Stimulated activated CD4-positive, alpha-beta T cell treated with anti-CD3 and anti-CD28 coated beads, Interleukin-1b, Interleukin-23, amount 100 ng/mL, for 4 hours (primary cell): ENCODE results near the gene SUN1.
"Not testable (repeated sequence)": the region's sequence is repeated elsewhere in the genome, so short reads cannot be mapped to it uniquely, and the experiment has no call there.

Experiments used
- DNase-seq, 2 donors: peaks; one replicate each; pipeline ENCODE4 v3.0.0-alpha.2; 2020; ENCODE audit warnings: low read depth in 2 of 2

Gene SUN1

GRCh38 chr7:833601-834258 lies 1.5 kb downstream of the SUN1 start:
- no peak for DNase-seq

- DNase-seq, result no peak
These were observed 2.0 kb downstream of the SUN1 start for GRCh38 chr7:834277-834676.

- no peak for DNase-seq
These were observed 2.7 kb downstream of the SUN1 start for GRCh38 chr7:835021-835420.

DNA sequence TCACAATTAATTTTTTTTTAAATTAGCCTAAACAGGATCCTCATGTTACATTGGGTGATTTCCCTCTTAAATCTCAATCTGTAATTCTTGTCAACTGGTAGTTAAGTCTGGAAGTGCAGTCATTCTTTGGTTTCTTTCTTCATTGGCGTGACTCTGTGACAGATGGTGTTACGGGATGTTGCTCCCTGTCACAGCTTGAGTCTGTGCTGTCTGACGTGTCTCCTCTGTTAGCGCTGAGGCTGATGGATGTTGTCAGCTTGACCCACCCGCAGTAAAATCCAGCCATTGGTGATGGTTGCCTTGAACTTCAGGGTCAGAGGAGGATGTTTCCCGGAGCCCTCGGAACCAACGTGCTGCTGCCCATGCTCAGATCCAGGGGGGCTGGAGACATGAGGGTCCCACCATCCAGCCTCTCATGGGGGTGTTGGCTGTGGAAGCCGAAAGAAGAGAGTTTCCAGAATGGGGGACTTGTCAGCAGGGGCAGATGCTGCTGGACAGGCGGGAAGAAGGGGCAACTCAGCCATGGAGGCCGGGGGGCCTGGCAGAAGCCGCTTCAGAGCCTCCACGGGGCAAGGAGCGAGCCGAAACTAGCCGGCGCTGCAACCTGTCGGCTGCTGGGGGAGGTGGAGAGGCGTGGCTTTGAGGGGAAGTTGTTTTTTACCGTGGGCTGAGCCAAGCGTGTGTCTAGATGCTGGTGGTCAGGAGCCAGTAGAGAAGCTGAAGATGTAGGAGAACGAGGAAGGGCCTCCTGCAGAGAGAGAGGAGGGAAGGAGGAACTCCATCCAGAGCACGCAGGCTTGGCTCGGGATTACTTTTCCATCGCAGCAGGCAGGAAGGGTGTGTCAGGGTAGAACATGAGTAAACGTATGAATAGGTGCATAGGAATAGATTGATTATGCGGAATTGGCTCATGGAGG lies 3.5 kb downstream of the SUN1 start:
- DNase-seq, result no peak

GRCh38 chr7:836429-836828 lies 4.2 kb downstream of the SUN1 start:
- no peak for DNase-seq

- DNase-seq, result no peak
These were observed 4.7 kb downstream of the SUN1 start for GRCh38 chr7:837001-837400.

- DNase-seq, result no peak
These were observed 7.8 kb downstream of the SUN1 start for GRCh38 chr7:840001-840600.

DNA sequence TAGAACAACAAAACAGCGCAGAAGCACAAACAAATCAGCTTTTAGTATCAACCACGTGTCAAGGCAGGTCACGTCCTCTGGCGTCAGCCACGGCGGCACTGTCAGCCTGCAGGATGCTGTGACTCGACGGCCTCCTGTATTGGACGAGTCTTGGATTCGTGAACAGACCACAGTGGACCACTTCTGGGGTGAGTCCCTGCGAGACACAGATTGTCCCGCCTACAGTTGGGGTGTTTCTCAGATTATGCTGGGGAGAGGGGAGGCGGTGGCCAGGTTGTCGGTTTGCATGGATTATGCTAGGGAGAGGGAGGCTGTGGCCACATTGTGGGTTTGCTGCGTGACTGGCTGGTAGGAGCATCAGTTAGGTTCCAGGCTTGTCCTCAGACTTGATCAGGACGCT lies 9.7 kb downstream of the SUN1 start:
- no peak for DNase-seq

DNA sequence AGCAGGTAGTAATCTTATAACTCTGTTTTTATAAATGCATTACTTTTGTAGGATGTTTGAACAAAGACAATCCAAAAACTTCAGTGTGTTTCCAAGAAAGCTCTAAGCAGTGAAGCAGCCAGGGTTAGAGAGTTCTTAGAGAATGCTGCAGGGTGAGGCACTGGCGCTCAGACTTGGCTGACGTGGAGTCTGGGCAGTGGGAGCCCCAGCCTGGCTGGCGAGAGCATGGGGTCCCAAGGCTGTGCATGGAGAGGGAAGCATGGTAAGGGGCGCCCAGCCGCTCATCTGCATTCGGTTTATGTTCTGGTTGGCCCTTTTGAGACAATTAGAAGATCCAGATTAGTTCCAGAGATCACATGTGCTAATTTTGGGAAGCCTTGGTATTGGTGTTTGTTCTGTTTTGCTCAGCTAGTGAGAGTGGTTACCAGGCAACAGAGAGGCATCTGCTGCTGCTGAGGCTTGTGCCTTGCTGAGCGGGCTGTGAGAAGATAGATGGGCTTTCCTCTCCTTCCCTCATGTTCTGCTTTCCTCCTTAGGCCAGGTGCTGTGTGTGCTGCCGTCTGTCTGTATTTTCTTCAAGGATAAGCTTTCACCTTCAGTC lies 10.3 kb downstream of the SUN1 start:
- no peak for DNase-seq

GRCh38 chr7:843230-843629 lies 11.0 kb downstream of the SUN1 start:
- DNase-seq, result no peak

GRCh38 chr7:844043-844442 lies 11.8 kb downstream of the SUN1 start:
- DNase-seq, result no peak

GRCh38 chr7:844514-844913 lies 12.2 kb downstream of the SUN1 start:
- DNase-seq, result no peak

GRCh38 chr7:845091-845490 lies 12.8 kb downstream of the SUN1 start:
- DNase-seq, result no peak

GRCh38 chr7:845731-846130 lies 13.5 kb downstream of the SUN1 start:
- no peak for DNase-seq

DNA sequence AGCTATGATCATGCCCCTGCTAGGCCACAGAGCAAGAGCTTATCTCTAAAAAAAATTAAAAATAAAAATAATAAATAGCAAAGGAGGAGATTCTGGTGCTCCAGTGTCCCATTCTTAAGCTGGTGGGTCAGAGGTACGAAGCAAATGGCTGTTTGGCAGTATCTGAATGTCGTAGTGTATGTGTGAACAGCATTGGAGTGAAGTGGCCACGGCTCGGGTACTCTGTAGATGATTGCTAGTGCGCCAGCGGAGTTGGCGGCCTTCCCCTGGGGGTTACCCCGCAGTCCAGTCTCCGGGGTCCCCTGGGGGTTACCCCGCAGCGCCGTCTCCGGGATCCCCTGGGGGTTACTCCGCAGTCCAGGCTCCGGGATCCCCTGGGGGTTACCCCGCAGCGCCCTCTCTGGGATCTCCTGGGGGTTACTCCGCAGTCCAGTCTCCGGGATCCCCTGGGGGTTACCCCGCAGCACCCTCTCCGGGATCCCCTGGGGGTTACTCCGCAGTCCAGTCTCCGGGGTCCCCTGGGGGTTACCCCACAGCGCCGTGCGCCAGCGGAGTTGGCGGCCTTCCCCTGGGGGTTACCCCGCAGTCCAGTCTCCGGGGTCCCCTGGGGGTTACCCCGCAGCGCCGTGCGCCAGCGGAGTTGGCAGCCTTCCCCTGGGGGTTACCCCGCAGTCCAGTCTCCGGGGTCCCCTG lies 14.8 kb downstream of the SUN1 start:
- DNase-seq, result not testable (repeated sequence)

DNA sequence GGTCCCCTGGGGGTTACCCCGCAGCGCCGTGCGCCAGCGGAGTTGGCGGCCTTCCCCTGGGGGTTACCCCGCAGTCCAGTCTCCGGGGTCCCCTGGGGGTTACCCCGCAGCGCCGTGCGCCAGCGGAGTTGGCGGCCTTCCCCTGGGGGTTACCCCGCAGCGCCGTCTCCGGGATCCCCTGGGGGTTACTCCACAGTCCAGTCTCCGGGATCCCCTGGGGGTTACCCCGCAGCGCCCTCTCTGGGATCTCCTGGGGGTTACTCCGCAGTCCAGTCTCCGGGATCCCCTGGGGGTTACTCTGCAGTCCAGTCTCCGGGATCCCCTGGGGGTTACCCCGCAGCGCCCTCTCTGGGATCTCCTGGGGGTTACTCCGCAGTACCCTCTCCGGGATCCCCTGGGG lies 15.5 kb downstream of the SUN1 start:
- DNase-seq, result not testable (repeated sequence)

DNA sequence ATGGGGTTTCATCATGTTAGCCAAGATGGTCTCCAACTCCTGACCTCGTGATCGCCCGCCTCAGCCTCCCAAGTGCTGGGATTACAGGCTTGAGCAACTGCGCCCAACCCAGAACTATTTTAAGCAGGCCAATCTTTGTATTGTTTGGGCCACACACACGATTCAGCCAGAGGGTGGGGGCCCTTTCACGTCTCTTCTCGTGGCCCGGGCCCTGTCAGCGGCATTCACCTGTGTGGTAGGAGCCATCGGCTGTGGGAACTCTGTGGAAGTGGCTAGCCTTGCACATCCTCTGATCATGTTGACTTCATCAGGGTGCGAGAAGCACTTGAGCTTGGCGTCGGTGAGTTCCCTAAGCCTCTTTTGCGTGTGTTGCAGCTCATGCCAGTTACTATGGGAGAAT lies 16.9 kb downstream of the SUN1 start:
- DNase-seq, result no peak

- DNase-seq, result no peak
These were observed 17.5 kb downstream of the SUN1 start for GRCh38 chr7:849781-850180.

DNA sequence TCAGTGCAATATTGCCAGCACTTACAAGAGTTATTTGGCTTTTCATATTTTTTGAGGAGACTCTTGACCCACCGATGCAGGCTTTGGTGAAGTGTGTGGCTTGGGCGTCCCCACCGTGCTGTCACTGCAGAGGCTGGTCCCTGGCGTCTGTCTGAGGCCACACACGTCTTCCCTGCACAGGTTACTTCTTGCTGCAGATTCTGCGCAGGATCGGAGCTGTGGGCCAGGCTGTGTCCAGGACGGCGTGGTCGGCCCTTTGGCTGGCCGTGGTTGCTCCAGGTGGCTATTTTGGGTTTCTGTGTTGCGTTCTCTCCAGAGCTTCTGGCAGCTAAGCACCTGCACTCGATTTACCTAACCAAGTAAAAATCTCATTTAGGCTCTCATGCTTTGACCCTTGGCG lies 18.9 kb downstream of the SUN1 start:
- no peak for DNase-seq

DNA sequence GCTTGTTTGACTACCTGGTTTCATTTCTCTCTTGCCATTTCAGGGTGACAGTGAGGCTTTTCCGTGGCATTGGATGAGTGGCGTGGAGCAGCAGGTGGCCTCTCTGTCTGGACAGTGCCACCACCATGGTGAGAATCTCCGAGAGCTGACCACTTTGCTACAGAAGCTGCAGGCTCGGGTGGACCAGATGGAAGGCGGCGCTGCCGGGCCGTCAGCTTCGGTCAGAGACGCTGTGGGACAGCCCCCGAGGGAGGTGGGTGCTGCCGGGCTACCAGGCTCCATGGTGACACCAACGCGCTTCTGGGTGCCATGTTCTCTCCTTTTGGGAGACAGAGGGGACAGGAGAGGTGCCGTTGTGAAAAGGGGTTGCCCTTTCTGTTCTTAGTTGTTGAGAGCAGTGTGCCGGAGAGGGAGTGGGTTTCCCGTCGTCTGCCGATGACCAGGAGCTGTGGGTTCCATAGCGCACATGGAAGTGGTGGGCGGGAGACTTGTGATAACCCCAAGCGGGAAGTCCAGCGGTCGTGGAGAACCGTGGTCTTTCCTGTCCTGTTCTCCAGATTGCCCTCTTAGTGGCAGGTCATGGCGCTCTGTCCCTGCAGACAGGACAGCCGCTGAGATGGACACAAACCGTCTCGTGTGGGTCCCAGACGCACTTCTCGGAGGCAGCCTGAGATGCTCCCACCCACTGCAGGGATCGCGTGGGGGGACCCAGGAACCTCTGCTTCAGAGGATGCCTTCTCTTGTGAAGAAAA lies 21.3 kb downstream of the SUN1 start:
- DNase-seq, result no peak

GRCh38 chr7:854118-854775 lies 22.0 kb downstream of the SUN1 start:
- no peak for DNase-seq
